Gastrocnemius medialis (tissue), 4 donors: ENCODE results near the gene CANX. TPM values are rescaled to one million over a fixed set of nuclear protein-coding genes. Genes with fewer than 3 reads are reported as not detected.

Experiments used
- ATAC-seq, 2 donors: fragments of 150-250 bp; one replicate each; pipeline ENCODE4 v1.9.1; 2016
- DNase-seq, 2 donors: peaks; one replicate each; pipeline ENCODE4 v3.0.0-alpha.2; 2019
- H3K27ac ChIP-seq, 4 donors: fragments of 200-600 bp; sonication (generic); 1 replicate in 1 of 4; 2 replicates in 3 of 4; pipeline ENCODE4 v1.5.1; 2016 to 2018; ENCODE audit warnings: mild to moderate bottlenecking in 2 of 4, moderate library complexity in 1 of 4
- H3K27me3 ChIP-seq, 3 donors: fragments of 200-600 bp; sonication (generic) in 2 of 3; 1 replicate in 1 of 3; 2 replicates in 2 of 3; pipeline versions ENCODE4 v1.5.1 to v1.6.0; 2016 to 2019; ENCODE audit warnings: mild to moderate bottlenecking in 1 of 3, moderate library complexity in 1 of 3
- H3K36me3 ChIP-seq, 2 donors: fragments of 200-600 bp; sonication (generic) in 1 of 2; one replicate each; pipeline ENCODE4 v1.5.1; 2017 to 2018
- H3K4me1 ChIP-seq, 2 donors: fragments of 200-600 bp; sonication (generic) in 1 of 2; one replicate each; pipeline ENCODE4 v1.5.1; 2016 to 2017; ENCODE audit warnings: mild to moderate bottlenecking in 2 of 2
- H3K4me3 ChIP-seq, 4 donors: fragments of 200-600 bp; sonication (generic) in 3 of 4; 1 replicate in 1 of 4; 2 replicates in 3 of 4; pipeline ENCODE4 v1.5.1; 2016 to 2019; ENCODE audit warnings: mild to moderate bottlenecking in 2 of 4
- H3K9me3 ChIP-seq, 3 donors: fragments of 200-600 bp; sonication (generic) in 2 of 3; 1 replicate in 1 of 3; 2 replicates in 2 of 3; pipeline ENCODE4 v1.5.1; 2016 to 2019
- POLR2A ChIP-seq, 2 donors: fragments of 450-650 bp; IDR thresholded peaks; one replicate each; pipeline ENCODE4 v1.6.1; 2017; ENCODE audit warnings: antibody characterized with exemption in 2 of 2, mild to moderate bottlenecking in 2 of 2, moderate library complexity in 2 of 2
- in situ Hi-C, 4 donors: fragments of 200-750 bp; cut with MboI; loops; one replicate each; pipeline versions ENCODE4 v1.15.0 to v1.8.0; 2017; ENCODE audit warnings: low sequenced_read_pairs in 4 of 4
- intact Hi-C: fragments of 100-400 bp; cut with DNase I; formaldehyde crosslinking; loops from one replicate; pipeline ENCODE4 v1.15.1; 2023; ENCODE audit warnings: low total_unique reads
- total RNA-seq, 4 donors: library from RNA; depleted of rRNA; stranded (reverse); fragments of >200 nt; gene quantifications; one replicate each; pipeline versions ENCODE4 v1.1.0 to v1.2.3, GENCODE V29; 2016
- TF ChIP-seq, protein P1 (sequence below), 5 experiments: fragments of 450-650 bp in 3 of 5; fragments of 200-600 bp in 2 of 5; sonication (generic) in 2 of 5; IDR thresholded peaks in 4 of 5; conservative IDR thresholded peaks in 1 of 5; 1 replicate in 4 of 5; 2 replicates in 1 of 5; pipeline ENCODE4 v1.5.1; 2016 to 2019; ENCODE audit warnings: antibody characterized with exemption in 5 of 5, mild to moderate bottlenecking in 3 of 5, moderate library complexity in 3 of 5

The CANX gene
- total RNA-seq, 4 donors from 2014 or later, result 141 to 306 (median 275) TPM

DNA sequence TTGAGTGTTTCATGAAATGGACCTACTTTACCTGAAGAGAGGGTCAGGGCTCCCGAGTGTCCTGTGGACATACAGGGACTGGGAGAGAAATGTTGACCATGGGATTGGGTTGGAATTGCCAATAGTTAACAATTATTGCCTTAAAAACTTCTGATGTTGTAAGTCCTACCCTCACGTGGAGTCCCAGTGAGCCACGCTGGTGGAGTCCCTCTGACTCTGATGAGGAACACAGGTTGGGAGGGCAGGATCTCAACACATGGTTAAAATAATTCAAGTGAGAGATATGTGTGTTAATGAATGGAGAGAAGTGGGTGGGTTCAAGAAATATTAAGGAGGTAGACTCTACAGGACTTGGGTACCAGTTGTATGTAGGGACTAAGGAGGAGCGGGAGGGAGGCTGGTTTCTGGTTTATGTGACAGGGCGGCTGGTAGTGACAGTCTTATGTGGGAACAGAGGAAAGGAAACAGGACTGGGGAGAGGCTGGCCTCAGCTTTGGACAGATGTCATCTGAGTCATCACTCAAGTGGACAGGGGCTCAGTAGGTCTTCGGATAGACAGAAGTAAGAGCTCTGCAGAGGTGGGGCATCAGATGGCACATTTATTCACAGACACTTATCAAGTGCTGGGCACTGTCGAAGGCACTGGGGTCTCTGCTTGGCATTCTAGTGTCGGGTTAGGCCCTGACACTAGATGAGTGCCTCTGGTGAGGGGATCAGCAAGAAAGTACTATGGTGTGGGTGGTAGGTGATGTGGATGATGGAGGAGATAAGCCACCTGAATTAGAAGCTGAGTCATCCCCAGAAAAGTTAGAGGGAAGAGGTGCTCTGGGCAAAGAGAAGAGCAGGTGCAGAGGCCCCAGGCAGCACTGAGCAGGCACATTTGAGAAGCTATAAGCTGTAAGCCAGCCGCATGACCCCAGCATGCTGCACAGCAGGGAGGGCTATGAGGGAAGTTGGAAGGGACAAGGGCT lies 61.1 kb downstream of the CANX start:
- peak; percentile 34 to 66 for ATAC-seq

DNA sequence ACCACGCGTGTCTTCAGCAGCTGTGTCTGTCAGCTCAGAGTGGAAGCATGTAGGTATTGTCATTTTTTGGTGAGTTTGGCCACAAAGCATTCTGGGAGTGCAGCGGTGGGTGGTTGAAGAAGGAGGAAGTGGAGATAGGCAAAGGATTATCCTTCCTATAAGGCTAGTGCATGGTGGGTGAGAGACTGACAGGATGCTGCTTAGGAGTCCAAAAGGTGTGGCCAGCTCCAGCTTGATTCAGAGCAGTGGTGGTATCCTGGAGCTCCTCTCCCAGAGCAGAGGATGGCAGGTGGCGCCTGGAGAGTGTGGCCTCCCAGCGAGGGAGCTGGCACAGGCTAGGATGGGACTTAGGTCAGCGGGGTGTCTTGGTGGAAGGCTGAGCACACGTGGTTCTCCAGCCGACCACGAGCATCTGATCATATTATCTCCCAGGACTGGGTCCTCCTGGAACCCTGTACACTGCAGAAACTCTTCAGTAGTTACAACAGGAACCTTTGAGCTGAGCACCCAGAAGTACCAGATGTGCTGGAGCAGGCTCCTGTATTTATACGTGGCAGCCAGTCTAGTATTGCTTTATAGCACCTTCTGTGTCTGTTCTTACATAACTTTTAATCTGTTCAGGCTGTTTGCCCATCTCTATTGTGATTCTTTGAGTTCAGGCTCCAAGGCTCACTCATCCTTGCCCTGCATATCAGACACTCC lies 63.5 kb downstream of the CANX start:
- no peaks in the 10 kb centered on the region for H3K27me3 ChIP-seq
- peak; percentile 16 to 38 for ATAC-seq
- peaks cover 53 to 56% of the 10 kb centered on the region in 2 donors for H3K4me1 ChIP-seq

More for the DNA sequence above, 61.1 kb downstream of the CANX start:
- H3K36me3 ChIP-seq, result no peaks in the 10 kb centered on the region
- H3K27me3 ChIP-seq, result no peaks in the 10 kb centered on the region
- DNase-seq, result peak in 1 of 2 donors; percentile 60
- no peaks in the 10 kb centered on the region for H3K9me3 ChIP-seq
- in situ Hi-C loops, result loop anchor here in 2 of 4 donors (25.0 kb wide), 2 partner anchors 102 to 327 kb away; partner anchors contain the start of gene MRNIP (in 1 of the 2)
- peak overlapping the region; percentile 32 to 74 (median 59) for H3K27ac ChIP-seq
- no peak overlapping the region for H3K4me3 ChIP-seq
- no peak for TF ChIP-seq POLR2A (IDR thresholded peaks at IDR 0.05)
- TF ChIP-seq, protein P1, sequence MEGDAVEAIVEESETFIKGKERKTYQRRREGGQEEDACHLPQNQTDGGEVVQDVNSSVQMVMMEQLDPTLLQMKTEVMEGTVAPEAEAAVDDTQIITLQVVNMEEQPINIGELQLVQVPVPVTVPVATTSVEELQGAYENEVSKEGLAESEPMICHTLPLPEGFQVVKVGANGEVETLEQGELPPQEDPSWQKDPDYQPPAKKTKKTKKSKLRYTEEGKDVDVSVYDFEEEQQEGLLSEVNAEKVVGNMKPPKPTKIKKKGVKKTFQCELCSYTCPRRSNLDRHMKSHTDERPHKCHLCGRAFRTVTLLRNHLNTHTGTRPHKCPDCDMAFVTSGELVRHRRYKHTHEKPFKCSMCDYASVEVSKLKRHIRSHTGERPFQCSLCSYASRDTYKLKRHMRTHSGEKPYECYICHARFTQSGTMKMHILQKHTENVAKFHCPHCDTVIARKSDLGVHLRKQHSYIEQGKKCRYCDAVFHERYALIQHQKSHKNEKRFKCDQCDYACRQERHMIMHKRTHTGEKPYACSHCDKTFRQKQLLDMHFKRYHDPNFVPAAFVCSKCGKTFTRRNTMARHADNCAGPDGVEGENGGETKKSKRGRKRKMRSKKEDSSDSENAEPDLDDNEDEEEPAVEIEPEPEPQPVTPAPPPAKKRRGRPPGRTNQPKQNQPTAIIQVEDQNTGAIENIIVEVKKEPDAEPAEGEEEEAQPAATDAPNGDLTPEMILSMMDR (IDR thresholded peaks at IDR 0.05 in 4 of 5, conservative IDR thresholded peaks at IDR 0.05 in 1 of 5), result no peak
- intact Hi-C loops, result no loop called here
- H3K4me1 ChIP-seq, result peaks cover 45 to 58% of the 10 kb centered on the region in 2 donors

DNA sequence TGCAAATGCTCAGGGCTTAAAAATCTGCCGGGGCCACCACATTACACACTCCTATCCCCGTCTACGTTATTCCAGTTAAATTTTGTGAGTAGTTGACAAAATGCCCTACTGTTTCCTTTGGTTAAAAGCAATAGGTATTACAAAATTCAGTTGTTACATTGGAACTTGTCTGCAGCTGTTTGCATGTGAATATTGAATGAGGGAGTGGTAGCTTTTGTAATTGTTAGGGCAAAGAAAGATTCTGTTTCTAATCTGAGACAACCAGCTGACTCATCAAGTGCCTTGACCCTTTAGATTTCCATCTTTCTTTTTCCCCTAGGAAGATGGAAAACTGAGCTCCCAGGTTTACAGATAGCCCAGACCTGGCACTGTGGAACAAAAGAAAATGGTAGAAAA lies 64.0 kb downstream of the CANX start:
- Histone ChIP-seq H3K27ac (peak overlapping the region in 3 of 4 donors; percentile 18 to 48 (median 32)), H3K4me1 (peaks cover 56 to 57% of the 10 kb centered on the region in 2 donors)
- intact Hi-C loops, result loop anchor here (1.0 to 2.0 kb wide), 3 partner anchors 30 to 145 kb away; partner anchors contain the start of genes MAML1 and TBC1D9B

More for the DNA sequence above, 63.5 kb downstream of the CANX start:
- H3K9me3 ChIP-seq, result no peaks in the 10 kb centered on the region
- no peak overlapping the region for H3K4me3 ChIP-seq
- TF ChIP-seq, protein P1 (IDR thresholded peaks at IDR 0.05 in 4 of 5, conservative IDR thresholded peaks at IDR 0.05 in 1 of 5), result no peak
- no peak for TF ChIP-seq POLR2A (IDR thresholded peaks at IDR 0.05)
- peak overlapping the region; percentile 12 to 48 (median 25) for H3K27ac ChIP-seq
- no peak for DNase-seq
- intact Hi-C loops (loop anchor here (1.0 to 2.0 kb wide), 2 partner anchors 29 to 34 kb away; partner anchors contain the start of gene MAML1), in situ Hi-C loops (loop anchor here in 2 of 4 donors (25.0 kb wide), 2 partner anchors 100 to 325 kb away; partner anchors contain the start of gene MRNIP (in 1 of the 2))
- H3K36me3 ChIP-seq, result peaks cover 0 to 18% of the 10 kb centered on the region in 2 donors

More for the DNA sequence above, 64.0 kb downstream of the CANX start:
- ATAC-seq (no peak), DNase-seq (no peak)
- in situ Hi-C loops, result loop anchor here in 2 of 4 donors (25.0 kb wide), 2 partner anchors 100 to 325 kb away; partner anchors contain the start of gene MRNIP (in 1 of the 2)
- Histone ChIP-seq H3K9me3 (no peaks in the 10 kb centered on the region), H3K27me3 (no peaks in the 10 kb centered on the region), H3K4me3 (no peak overlapping the region), H3K36me3 (peaks cover 0 to 19% of the 10 kb centered on the region in 2 donors)
- no peak for TF ChIP-seq POLR2A (IDR thresholded peaks at IDR 0.05)
- TF ChIP-seq, protein P1 (IDR thresholded peaks at IDR 0.05 in 4 of 5, conservative IDR thresholded peaks at IDR 0.05 in 1 of 5), result no peak
